GM18505 (cell line): Measurements from ENCODE around the gene FOXN1.
"Not testable (repeated sequence)": the region's sequence is repeated elsewhere in the genome, so short reads cannot be mapped to it uniquely, and the experiment has no call there.

Experiments used
- ATAC-seq: cut with Tn5 transposase; IDR thresholded peaks from one replicate; pipeline ENCODE4 v1.9.1; 2021; ENCODE audit not compliant: unreplicated experiment
- POLR2A ChIP-seq: IDR thresholded peaks from 4 replicates; pipeline ENCODE4 v1.6.1; 2011; ENCODE audit warnings: borderline replicate concordance; ENCODE audit not compliant: insufficient read depth, insufficient read length; ENCODE audit errors: extremely low read depth

FOXN1 gene

DNA sequence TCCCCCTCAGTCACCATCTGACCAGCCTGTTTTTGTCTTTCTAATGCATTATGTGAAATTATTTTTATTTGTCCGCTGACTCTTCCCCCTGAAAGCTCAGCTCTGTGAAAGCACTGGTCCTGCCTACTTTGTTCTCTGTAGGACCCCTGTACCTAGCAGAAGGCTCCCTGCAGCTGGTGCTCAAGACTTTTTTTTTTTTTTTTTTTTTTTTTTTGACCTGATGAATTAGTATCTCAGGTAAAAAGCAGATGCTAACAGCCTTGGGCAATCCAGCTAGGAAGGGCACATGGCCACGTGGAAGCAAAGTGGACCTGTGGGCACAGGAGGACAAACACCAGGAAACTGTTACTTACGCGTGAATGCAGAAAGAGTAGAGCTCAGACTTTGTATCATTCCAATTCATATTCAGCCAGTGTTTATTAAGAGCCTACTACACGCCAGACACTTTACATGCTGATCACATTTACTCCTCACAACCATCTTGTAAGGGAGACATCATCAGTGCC is 46.9 kb downstream of the FOXN1 start:
- no peak for ATAC-seq
- no peak for TF ChIP-seq POLR2A

DNA sequence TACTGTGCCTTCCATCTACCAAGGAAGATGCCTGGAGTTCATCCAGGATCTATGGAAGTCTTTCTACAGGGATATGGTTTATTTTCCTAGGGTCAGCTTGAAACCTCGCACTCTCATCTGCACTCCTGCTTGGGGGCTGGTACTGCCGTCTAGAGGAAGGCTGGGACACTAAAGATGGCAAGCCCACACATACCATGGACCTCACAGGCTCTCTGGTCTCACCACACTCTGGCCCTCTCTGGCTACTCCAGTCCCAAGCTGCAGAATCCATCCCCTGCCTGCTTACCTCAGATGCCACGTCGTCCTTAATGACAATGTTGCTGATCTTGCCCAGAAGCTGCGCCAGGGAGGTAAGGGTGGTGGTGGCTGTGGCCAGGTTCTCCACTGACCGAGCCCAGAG is 48.4 kb downstream of the FOXN1 start:
- no peak for ATAC-seq
- TF ChIP-seq POLR2A, result no peak

DNA sequence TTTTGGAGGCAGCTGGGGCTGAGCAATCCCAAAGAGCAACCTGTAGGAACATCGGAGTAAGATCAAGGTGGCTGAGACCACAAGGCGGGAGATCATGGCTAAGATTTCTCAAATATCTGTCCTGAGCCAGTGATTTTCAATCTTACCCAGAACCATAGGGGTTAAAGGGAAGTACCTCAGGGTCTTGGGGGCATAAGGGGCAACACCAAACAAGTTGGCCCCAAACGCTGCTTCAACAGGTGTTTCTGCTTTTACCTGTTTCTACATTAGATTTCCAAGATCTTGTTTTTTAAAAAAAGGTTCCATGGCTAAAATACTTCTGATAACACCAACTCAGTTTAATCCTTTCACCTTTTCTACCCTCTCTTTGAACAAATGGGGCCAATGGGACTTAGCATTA is 48.9 kb downstream of the FOXN1 start:
- no peak for TF ChIP-seq POLR2A
- ATAC-seq, result no peak

DNA sequence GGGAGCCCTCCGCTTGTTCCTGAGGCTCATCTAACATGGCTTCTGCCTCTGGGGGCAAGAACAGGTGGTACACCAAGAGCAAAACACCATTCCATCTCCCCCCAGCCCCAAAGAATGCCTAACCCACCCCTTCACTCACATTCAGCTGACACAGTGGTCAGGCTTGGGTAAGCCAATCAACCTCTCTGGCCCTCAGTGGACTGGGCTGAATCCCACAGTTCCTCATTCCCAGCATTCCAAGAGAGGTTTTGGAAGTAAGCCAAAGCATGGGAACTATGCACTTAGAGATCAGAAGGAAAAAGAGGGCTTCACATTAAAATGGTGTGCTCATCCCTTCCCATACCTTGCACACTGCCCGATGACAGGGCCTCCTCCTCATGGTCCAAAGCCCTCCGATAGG is 57.3 kb downstream of the FOXN1 start:
- no peak for ATAC-seq
- no peak for TF ChIP-seq POLR2A

DNA sequence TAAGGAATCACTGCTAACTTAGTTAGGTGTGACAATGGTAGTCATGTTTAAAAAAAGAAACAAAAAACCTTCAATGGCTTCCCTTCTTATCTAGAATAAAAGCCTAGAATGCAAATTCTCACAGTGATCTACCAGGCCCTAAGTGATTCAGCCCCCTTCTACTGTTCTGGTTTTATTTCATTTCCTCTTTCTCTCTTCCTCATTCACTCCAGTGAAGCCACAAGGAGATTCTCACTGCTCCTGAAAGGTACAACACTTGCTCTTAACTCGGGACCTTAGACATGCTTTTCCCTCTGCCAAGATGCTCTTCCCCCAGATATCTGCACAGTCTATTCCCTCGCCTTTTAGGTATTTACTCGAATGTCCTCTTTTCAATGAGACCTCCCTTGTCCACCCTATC is 61.5 kb downstream of the FOXN1 start:
- ATAC-seq, result no peak
- TF ChIP-seq POLR2A, result no peak

DNA sequence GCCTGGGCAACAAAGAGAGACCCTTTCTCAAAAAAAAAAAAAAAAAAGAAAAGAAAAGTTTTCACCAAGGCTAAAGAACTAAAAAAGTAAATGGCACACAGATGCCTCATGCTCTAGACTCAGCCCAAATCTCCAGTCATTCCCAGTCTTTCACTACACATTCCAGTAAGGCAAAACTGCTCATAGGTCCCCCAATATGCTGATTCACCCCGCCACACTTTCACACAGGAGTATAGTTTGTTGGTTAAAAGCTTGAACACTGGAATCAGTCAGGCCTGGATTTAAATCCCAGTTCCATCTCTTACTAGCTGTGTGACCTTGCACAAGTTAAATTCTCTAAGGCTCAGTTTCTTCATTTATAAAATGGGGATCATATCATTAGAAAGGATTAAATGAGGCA is 63.3 kb downstream of the FOXN1 start:
- no peak for TF ChIP-seq POLR2A
- no peak for ATAC-seq

DNA sequence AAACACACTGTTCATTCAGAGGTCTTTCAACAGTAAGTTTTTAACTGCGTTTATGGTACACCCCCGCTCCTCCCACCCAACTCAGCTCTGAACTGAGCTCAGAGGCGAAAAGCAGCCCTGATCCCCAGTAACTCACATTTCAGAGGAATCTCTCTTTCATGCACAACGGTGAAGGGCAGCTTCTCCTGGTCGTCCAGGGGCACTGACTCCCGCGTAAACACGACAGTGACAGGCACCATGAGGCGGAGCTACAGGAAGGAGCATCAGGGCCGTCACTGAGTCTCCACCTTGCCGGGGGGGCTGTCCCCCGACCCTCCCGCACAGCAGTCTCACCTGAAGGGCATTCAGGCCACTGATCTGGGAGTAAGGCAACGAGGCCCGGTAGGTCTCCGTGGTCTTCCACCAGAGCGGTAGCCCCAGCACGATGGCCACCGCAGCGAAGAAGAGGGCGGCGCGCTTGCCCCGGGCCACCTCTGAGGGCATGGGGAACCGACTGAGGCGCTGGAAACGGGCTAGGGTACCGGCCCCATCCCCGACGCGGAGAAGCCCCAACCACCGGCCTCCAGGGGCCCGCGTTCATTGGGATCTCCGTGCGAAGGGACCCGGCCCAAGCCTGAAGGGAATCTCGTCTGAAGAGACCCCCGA is 64.7 kb downstream of the FOXN1 start:
- peak; percentile 22 for ATAC-seq
- no peak for TF ChIP-seq POLR2A

DNA sequence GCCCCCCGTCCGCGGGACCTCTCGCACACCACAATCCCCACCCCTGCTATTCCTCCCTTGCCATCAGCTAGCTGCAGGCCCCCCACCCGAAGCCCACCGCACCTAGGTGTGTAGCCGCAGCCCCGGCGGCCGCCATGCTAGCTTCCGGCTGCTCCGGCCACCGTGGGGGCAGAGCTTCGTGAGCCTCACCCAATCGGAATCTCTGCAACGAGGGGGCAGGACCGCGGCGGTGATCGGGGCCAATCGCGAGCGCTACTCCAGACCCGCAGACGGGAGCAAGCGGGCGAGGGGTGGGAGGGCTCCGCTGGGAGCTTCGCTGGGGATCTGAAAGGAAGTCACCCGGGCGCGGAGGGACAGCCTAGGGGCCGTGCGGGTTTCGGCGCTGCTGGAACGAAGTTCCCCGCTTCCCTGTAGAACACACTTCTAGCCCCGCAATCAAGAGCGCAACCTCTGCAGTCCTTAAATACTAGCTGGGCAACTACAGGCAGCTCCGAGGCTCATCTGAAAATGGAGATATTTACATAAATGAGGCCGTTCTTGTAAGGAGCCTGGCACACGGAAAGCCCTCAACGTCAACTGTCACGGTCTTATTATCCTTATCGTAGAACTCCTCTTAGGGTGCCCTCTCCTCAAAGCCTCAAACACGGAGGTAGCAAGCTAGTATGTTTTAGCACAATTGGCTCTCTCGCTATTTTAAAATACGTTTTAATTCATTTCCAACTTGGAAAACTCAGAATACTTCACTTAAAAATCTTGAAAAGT is 65.4 kb downstream of the FOXN1 start, which contains the start of gene PIGS:
PIGS (minus strand) TSS at position 164 of the 762 bp plus-strand sequence; CDS start at position 136, 28 bp downstream.
- ATAC-seq, result peak; percentile 85
- peak; percentile 83 for TF ChIP-seq POLR2A

DNA sequence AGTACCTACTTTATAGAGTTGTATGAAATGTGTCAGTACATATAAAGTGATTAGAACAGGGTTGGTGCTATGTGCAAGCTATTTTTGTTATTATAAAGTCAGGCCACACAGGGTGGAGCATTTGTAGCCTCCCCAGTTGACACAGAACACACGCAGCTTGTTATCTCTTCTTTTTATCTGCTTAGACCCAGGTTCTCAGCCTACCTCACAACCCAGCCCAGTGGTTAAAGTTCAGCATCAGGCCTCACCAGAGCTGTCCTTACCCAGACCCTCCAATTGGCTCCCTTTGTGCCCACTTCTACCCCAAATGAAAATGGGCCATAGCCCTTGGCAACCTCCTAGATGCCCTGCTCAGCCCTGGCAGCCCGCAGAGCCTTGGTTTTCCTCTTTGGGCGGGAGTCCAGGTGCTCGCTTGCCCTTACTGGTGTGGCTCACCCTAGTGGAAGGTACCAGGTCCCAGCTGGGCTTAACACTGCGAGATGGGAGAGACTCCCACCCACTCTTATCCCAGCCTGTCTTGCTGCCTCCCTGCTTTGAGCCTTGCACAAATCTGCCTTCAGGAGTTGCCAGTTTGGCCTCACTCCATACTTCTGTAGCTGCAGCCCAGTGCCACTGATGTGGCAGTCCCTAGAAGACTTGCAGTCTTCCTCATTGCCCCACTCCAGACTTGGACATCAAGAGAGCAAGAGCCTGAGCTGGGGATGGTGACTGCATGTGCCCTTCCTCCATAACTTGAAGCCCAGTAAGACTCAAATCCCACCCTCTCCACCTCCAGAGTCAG is 66.3 kb downstream of the FOXN1 start:
- no peak for ATAC-seq
- TF ChIP-seq POLR2A, result no peak

DNA sequence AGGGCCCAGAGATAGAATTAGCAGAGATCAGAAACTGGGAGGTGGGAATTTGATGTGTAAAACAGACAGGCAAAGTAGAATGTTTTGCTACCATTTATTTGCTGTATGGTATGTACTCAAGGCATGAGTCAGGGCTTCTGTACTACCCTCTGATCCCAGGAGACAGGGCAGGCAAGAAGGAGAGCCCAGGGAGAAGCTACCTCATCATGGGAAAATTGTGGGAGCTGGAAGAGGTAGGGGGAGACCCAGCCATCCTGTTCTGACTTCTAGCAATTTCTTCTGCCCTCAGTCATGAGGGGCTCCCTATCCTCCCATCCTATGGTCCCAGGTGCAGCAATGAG is 66.9 kb downstream of the FOXN1 start:
- no peak for TF ChIP-seq POLR2A
- no peak for ATAC-seq

DNA sequence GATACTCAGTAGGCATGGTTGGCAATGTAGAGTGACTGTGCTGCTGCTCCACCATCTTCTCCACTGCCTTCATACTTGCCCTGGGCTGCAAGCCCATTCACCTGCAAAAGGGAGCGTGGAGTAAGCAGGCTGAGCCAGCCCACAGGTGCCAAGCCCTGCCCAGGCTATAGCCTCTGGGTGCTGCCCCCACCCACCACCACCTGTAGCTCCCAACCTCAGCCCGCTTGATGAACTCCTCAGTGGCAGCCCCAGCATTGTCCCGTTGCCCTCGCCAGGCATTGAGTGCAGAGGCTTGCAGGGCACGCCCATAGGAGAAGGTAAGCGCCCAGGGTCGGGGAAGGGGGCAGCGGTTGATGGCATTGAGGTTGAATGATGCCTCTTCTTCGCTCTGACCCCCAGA is 67.4 kb downstream of the FOXN1 start:
- no peak for TF ChIP-seq POLR2A
- ATAC-seq, result no peak

DNA sequence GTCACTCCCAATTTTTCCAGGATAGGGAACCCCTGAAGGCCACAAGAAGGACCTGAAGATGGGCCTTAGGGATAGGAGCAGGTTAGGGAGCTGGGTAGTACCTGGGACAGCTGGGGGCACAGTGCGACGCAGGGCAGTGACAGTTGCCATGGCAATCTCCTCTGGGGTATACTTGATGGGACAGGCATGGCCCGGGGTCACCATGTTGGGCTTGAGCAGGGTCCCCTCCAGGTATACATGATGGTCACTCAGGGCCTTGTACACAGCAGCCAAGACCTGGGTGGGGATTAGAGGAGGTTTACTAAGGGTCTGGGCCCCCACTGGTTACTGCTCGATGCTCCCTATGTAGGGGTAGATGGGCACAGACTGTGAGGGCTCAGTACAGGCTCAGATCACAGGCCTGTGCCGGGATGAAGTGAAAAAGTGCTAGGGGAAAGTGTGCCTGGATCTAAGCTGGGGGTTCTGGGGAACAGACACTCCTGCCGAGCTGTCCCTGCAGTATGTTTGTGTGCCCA is 67.9 kb downstream of the FOXN1 start:
- no peak for TF ChIP-seq POLR2A
- ATAC-seq, result no peak

DNA sequence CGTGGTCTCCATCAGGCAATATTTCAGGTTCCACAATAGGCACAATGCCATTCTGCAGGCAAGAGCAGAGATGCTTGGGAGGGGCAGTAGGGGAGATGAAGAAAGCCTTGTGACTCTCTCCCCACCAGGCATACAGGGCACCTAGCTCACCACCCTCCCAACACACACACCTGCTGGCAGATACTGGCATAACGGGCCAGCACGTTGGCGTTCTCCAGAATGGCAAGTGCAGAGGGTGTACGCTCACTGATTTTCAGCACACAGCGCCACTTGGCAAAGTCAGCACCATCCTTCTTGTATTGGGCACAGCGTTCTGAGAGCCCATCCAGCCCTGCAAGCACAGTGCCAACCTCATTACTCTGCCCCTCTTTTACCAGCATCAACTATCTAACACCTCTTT is 68.4 kb downstream of the FOXN1 start:
- TF ChIP-seq POLR2A, result no peak

DNA sequence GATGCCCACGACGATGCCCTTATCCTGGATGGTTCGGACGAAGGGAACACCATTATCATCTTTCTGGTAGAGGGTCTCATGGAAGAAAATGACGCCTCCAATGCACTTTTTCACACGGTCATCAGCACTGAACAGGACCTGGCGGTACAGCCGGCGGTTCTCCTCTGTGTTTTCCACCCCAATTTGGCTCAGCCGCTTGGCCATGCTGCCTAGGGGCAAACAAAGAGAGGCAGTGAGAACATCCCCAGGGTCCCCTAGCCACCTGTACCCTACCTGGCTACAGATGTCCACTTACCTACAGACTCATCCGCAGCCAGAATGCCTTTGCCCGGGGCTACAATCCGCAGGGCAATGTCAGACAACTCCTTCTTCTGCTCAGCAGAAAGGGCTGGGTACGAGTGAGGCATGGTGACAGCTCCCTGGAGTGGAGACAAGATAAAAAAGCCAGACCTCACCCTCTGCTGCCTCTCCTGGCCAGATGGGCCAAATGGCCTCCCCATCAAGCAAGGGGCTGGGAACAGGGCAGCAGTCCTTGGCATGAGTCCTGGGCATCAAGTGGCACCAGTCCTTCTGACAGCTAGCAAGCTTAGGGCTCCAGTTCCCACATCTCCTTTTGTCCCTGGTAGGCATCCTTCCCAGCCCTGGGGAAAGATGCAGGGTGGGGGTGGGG is 69.1 kb downstream of the FOXN1 start:
- no peak for ATAC-seq

More for the DNA sequence above, 68.4 kb downstream of the FOXN1 start:
- no peak for ATAC-seq

DNA sequence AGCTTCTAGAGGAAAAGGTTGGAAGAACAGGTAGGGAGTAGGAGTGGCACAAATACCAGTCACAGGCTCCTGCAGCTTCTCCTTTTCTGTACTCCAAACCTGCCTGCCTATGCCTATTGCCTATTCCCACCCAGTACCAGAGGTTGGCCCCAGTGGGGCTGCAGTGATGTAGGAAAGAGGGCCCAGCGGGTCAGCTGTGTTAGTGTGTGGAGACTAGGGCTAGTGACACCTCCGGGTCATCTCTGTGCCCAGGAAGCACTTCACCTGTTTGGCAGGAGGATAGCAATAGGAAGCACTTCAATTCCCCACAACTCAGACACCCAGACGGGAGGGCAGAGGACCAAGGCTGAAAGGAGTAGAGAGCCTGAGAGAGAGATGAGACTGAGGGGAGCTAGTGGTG is 69.9 kb downstream of the FOXN1 start:
- not testable (repeated sequence) for ATAC-seq

More for the DNA sequence above, 69.1 kb downstream of the FOXN1 start:
- TF ChIP-seq POLR2A, result no peak
